Loucy (cell line): Measurements from ENCODE around the gene DUSP7.

ENCODE experiments used
- CTCF ChIP-seq: fragments of 200-600 bp; sonication (generic); conservative IDR thresholded peaks from 2 replicates; pipeline ENCODE4 v1.5.1; 2014; ENCODE audit warnings: mild to moderate bottlenecking, antibody characterized with exemption, low read length
- EZH2phosphoT487 ChIP-seq: fragments of 200-600 bp; IDR thresholded peaks from 2 replicates; pipeline ENCODE4 v1.6.1; 2018; ENCODE audit warnings: antibody characterized with exemption, mild to moderate bottlenecking, moderate library complexity, borderline replicate concordance

- TF ChIP-seq CTCF (no peak), EZH2phosphoT487 (no peak)
Observed at GRCh38 chr3:52056521-52056967, at the start of gene DUSP7.
